Activated CD8-positive, alpha-beta T cell treated with anti-CD3 and anti-CD28 coated beads, Interleukin-2, amount 10 ng/mL, durations not matched to agents 7 days and 5 days (primary cell): ENCODE results near the gene CDK8. TPM values are rescaled to one million over a fixed set of nuclear protein-coding genes. Genes with fewer than 3 reads are reported as not detected.

Experiments used
- ATAC-seq: fragments of 150-1000 bp; cut with Tn5 transposase; one replicate; pipeline ENCODE4 v1.10.0; 2021; ENCODE audit warnings: moderate library complexity
- CTCF ChIA-PET: fragments of 350-600 bp; sonication (Branson Sonifier 250); formaldehyde crosslinking; loops from one replicate; lab custom pipeline; 2021; ENCODE audit warnings: antibody characterized with exemption; lab: Charles Lee
- POLR2A ChIA-PET: fragments of 350-600 bp; sonication (Branson Sonifier 250); formaldehyde crosslinking; loops from one replicate; lab custom pipeline; 2021; ENCODE audit warnings: antibody characterized with exemption; lab: Charles Lee
- DNase-seq: peaks from one replicate; pipeline ENCODE4 v3.0.0-alpha.2; 2020
- H3K27ac Mint-ChIP-seq: one replicate; pipeline ENCODE4 v1.8.0; 2021; ENCODE audit warnings: mild to moderate bottlenecking, mixed read lengths
- H3K27me3 Mint-ChIP-seq: one replicate; pipeline ENCODE4 v1.8.0; 2021; ENCODE audit warnings: low read depth, mixed read lengths
- H3K36me3 Mint-ChIP-seq: one replicate; pipeline ENCODE4 v1.8.0; 2021; ENCODE audit warnings: low read depth, mixed read lengths
- H3K4me1 Mint-ChIP-seq: one replicate; pipeline ENCODE4 v1.8.0; 2021; ENCODE audit warnings: low read depth, mixed read lengths
- H3K4me3 Mint-ChIP-seq: one replicate; pipeline ENCODE4 v1.8.0; 2021; ENCODE audit warnings: mild to moderate bottlenecking, mixed read lengths
- H3K9me3 Mint-ChIP-seq: one replicate; pipeline ENCODE4 v1.8.0; 2022; ENCODE audit warnings: mixed read lengths; ENCODE audit not compliant: insufficient read depth
- total RNA-seq, 2 experiments: library from RNA; stranded (reverse); gene quantifications; one replicate each; pipeline ENCODE4 v1.2.3, GENCODE V29; 2021

The CDK8 gene
- total RNA-seq, result 10 to 100 TPM; 14.7 to 15.7 TPM

DNA sequence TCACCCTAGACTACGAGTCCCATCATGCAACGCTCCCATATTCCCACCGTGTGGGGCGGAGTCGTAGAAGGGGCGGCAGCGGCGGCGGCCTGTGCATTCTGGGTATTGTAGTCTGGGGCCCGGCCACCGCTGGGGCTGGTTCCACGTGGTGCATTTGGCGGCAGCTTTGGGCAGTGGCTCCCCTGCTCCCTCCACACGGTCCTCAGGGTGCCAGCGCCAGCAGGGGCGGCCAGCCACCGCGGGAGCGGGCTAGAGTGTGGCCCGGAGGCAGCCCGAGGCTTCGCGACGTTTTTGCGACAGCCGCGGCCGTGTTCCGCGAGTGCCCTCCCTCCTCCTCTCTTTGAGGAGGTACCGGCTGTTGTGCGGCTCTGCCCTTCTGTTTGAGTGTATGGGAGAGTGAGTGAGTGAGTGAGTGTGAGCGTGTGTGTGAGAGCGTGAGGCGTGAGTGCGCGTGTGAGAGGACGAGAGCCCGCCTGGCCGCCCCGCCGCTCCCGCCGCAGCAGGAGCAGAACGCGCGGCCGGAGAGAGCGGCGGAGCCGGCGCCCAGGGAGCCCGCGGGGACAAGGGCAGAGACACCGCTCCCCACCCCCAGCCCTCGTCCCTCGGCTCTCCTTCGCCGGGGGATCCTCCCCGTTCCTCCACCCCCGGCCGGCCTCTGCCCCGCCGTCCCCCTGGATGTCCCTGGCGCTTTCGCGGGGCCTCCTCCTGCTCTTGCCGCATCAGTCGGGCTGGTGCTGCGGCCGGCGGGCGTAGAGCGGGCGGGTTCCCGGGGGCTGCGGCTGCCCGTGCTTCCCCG lies at the start of gene CDK8:
CDK8 (plus strand) TSS at position 343 of the 796 bp plus-strand sequence. CDS start 513 bp downstream, outside the sequence.
- CTCF ChIA-PET, result interaction anchor here (1.1 to 1.4 kb wide), 2 partner anchors 31 to 68 kb away, joined by 3 to 6 read pairs; partner anchors contain the start of gene RNF6

DNA sequence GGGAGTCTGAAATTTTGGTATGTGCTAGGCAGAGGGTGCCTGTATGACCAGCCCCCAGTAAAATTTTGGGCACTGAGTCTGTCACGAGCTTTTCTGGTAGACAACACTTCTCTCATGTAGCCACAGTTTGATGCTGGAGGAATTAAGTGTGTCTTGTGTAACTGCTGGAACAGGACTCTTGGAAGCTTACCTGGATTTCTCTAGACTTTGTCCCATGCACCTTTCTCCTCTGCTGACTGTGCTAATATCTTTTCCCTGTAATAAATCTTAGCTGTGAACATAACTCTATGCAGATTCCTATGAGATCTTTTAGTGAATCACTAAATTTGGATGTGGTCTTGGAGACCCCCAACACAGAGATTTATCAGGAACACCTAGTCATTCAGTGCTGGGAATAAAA lies 45.6 kb upstream of the CDK8 start:
- Mint-ChIP-seq H3K4me1 (no peaks in the 10 kb centered on the region), H3K36me3 (peaks cover 38% of the 10 kb centered on the region)
- ATAC-seq, result no peak

More for the DNA sequence above, at the start of gene CDK8:
- Mint-ChIP-seq H3K27me3 (no peaks in the 10 kb centered on the region), H3K36me3 (peaks cover 3% of the 10 kb centered on the region), H3K9me3 (no peaks in the 10 kb centered on the region), H3K4me3 (peak within 1 kb of the TSS; percentile 81), H3K27ac (peak within 1 kb of the TSS; percentile 84), H3K4me1 (peaks cover 26% of the 10 kb centered on the region)
- POLR2A ChIA-PET, result interaction anchor here (0.7 to 4.0 kb wide), 2 partner anchors 32 to 64 kb away, joined by 3 to 14 read pairs; partner anchors contain the start of gene RNF6
- peak; percentile 89 for ATAC-seq
- peak; percentile 90 for DNase-seq

DNA sequence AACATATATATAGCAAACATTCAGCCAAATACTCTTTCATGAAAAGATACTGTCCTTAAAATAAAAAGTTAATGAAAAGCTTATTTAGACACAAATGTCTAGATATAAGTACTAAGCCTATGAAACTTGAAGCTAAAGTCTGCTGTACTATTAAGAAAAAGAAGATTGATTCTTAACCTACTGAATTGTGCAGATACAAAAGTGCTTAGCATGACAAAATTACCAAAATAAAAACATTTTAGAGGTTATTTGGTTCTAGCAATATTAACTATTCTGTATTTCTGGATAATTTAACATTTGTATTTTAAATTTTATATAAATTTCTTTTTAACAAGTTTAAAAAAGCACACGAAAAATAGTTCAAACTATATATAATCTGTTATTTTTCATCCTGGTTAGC lies 40.6 kb upstream of the CDK8 start:
- Mint-ChIP-seq H3K36me3 (peaks cover 59% of the 10 kb centered on the region), H3K27me3 (no peaks in the 10 kb centered on the region), H3K4me3 (no peak overlapping the region), H3K27ac (no peak overlapping the region), H3K4me1 (peaks cover 2% of the 10 kb centered on the region), H3K9me3 (no peaks in the 10 kb centered on the region)
- CTCF ChIA-PET, result interaction anchor here (1.1 kb wide), 1 partner anchor 28 kb away, joined by 3 read pairs; no protein-coding TSS in a partner anchor
- ATAC-seq (no peak), DNase-seq (no peak)
- POLR2A ChIA-PET, result interaction anchor here (0.6 kb wide), 1 partner anchor 188 kb away, joined by 3 read pairs; no protein-coding TSS in a partner anchor

More for the DNA sequence above, 45.6 kb upstream of the CDK8 start:
- no peaks in the 10 kb centered on the region for H3K27me3 Mint-ChIP-seq
- no peak for DNase-seq
- H3K27ac Mint-ChIP-seq, result no peak overlapping the region
- ChIA-PET CTCF (no interaction called here), POLR2A (no interaction called here)
- H3K4me3 Mint-ChIP-seq, result no peak overlapping the region
- H3K9me3 Mint-ChIP-seq, result no peaks in the 10 kb centered on the region

- POLR2A ChIA-PET, result no interaction called here
- no peak for ATAC-seq
- Mint-ChIP-seq H3K4me3 (no peak overlapping the region), H3K27ac (no peak overlapping the region), H3K36me3 (peaks cover 55% of the 10 kb centered on the region), H3K9me3 (no peaks in the 10 kb centered on the region), H3K27me3 (no peaks in the 10 kb centered on the region), H3K4me1 (peaks cover 3% of the 10 kb centered on the region)
- no peak for DNase-seq
- CTCF ChIA-PET, result interaction anchor here (1.1 kb wide), 1 partner anchor 29 kb away, joined by 3 read pairs; no protein-coding TSS in a partner anchor
These were observed 39.9 kb upstream of the CDK8 start for GRCh38 chr13:26213982-26214381.

- no peak for DNase-seq
- ATAC-seq, result no peak
- peaks cover 19% of the 10 kb centered on the region for H3K4me1 Mint-ChIP-seq
- POLR2A ChIA-PET, result no interaction called here
- H3K27ac Mint-ChIP-seq, result no peak overlapping the region
- H3K36me3 Mint-ChIP-seq, result peaks cover 54% of the 10 kb centered on the region
- no peaks in the 10 kb centered on the region for H3K27me3 Mint-ChIP-seq
- CTCF ChIA-PET, result interaction anchor here (1.5 to 8.8 kb wide), 2 partner anchors 30 to 482 kb away, joined by 5 to 59 read pairs; no protein-coding TSS in a partner anchor
- H3K9me3 Mint-ChIP-seq, result no peaks in the 10 kb centered on the region
- no peak overlapping the region for H3K4me3 Mint-ChIP-seq
These were observed 37.9 kb upstream of the CDK8 start for GRCh38 chr13:26216042-26216441.

DNA sequence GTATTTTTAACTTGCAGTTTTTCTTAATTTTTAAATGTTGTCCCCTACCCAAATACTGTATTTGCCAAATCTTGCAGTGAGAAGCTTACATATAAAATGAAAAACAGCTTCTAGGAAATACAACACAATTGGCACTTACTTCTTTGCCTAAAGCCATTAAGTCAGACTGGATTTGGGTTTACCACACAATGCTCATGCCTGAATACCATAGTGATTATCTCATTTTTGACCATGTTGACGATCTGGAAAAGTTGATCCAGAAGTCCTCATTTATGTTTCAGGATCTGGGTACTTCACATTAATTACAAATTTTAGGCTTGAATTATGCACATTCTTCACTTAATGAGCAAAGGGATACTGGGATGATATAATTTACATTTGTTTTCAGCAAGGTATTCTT lies 34.2 kb upstream of the CDK8 start:
- H3K4me1 Mint-ChIP-seq, result peaks cover 36% of the 10 kb centered on the region
- ATAC-seq (no peak), DNase-seq (no peak)
- H3K9me3 Mint-ChIP-seq, result no peaks in the 10 kb centered on the region
- no peak overlapping the region for H3K4me3 Mint-ChIP-seq
- no peak overlapping the region for H3K27ac Mint-ChIP-seq
- peaks cover 39% of the 10 kb centered on the region for H3K36me3 Mint-ChIP-seq
- ChIA-PET POLR2A (no interaction called here), CTCF (interaction anchor here (8.8 kb wide), 1 partner anchor 34 kb away, joined by 59 read pairs; no protein-coding TSS in a partner anchor)
- no peaks in the 10 kb centered on the region for H3K27me3 Mint-ChIP-seq

DNA sequence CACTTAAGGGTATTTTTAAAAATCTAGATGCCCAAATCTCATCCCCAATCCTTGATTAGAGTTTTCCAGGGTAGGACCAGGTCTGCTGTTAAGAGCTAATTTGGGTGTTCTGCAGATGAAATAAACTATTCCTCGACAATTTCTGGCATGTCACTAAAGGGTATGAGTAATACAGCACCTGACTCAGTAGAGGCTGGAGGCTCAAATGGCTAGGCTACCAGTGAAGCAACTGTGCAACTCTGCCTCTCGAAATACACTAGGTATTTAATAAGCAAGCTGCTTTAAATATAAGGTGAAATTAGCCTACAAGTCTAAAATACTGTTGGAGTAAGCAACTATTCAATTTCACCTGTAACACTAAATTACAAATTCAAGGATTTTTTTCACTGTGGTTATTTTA lies 33.4 kb upstream of the CDK8 start:
- no peak overlapping the region for H3K27ac Mint-ChIP-seq
- H3K4me1 Mint-ChIP-seq, result peaks cover 36% of the 10 kb centered on the region
- peaks cover 32% of the 10 kb centered on the region for H3K36me3 Mint-ChIP-seq
- H3K27me3 Mint-ChIP-seq, result peaks cover 3% of the 10 kb centered on the region
- H3K4me3 Mint-ChIP-seq, result peak overlapping the region; percentile 97
- ChIA-PET CTCF (interaction anchor here (1.2 to 8.8 kb wide), 2 partner anchors 35 to 276 kb away, joined by 4 to 59 read pairs; no protein-coding TSS in a partner anchor), POLR2A (no interaction called here)
- H3K9me3 Mint-ChIP-seq, result no peaks in the 10 kb centered on the region
- DNase-seq, result no peak
- ATAC-seq, result no peak

- POLR2A ChIA-PET, result interaction anchor here (2.0 kb wide), 1 partner anchor 35 kb away, joined by 19 read pairs; no protein-coding TSS in a partner anchor
- CTCF ChIA-PET, result interaction anchor here (8.8 kb wide), 1 partner anchor 35 kb away, joined by 59 read pairs; no protein-coding TSS in a partner anchor
- peak overlapping the region; percentile 100 for H3K27ac Mint-ChIP-seq
- H3K4me3 Mint-ChIP-seq, result peak overlapping the region; percentile 97
- ATAC-seq, result peak; percentile 22
- H3K36me3 Mint-ChIP-seq, result peaks cover 30% of the 10 kb centered on the region
- peaks cover 36% of the 10 kb centered on the region for H3K4me1 Mint-ChIP-seq
- no peak for DNase-seq
- H3K9me3 Mint-ChIP-seq, result no peaks in the 10 kb centered on the region
- H3K27me3 Mint-ChIP-seq, result peaks cover 8% of the 10 kb centered on the region
These were observed 32.6 kb upstream of the CDK8 start for GRCh38 chr13:26221399-26221720.

DNA sequence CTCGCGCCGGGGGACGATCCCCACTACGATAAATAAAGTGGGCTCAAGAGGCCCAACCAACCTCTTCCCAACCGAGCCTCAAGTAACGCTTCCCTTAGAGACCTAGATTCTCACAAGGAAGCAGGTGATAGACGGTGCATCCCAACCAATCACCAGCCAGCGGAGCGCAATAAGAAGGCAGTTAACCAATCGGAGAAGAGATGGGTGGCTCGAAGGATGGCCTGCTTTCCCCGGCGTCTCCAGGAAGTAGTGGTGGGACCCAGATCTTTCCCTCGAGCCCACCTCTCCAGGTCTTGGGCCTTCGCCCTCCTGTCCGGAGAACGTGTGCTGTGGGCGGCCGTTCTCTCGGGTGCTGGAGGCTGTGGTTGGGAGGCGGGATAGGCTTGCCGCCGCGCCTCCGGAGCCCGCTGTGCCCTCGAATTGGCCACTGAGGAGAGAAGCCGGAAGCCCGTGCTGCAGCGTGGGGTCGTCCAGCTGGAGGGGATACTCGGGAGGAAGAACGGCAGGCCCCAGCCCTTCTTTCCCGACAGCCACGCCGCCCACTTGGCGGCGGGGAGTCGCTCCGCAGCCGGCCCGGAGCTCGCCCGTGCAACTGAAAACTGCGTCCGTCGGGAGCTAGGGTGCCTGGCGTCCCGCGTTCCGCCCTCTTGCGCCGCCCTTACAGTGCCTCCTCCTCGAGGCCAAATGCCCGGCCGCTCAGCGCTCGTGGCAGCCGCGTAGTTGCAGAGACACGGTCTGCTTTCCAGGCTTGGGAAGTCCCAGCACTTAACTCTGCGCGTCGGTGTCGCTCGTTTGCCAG lies 32.0 kb upstream of the CDK8 start, which contains the start of gene RNF6:
RNF6 (minus strand) TSS at position 594 of the 799 bp plus-strand sequence. CDS start 2,665 bp downstream, outside the sequence.
- Mint-ChIP-seq H3K4me1 (peaks cover 36% of the 10 kb centered on the region), H3K4me3 (peak within 1 kb of the TSS; percentile 97), H3K27ac (peak within 1 kb of the TSS; percentile 100), H3K36me3 (peaks cover 29% of the 10 kb centered on the region), H3K9me3 (no peaks in the 10 kb centered on the region), H3K27me3 (peaks cover 8% of the 10 kb centered on the region)
- peak; percentile 98 for ATAC-seq
- CTCF ChIA-PET, result interaction anchor here (0.9 to 8.8 kb wide), 5 partner anchors 31 to 476 kb away, joined by 3 to 59 read pairs (median 3); no protein-coding TSS in a partner anchor
- peak; percentile 93 for DNase-seq
- POLR2A ChIA-PET, result interaction anchor here (0.7 to 2.0 kb wide), 7 partner anchors 11 to 37 kb away, joined by 3 to 19 read pairs (median 6); partner anchors contain the start of gene CDK8

- no peaks in the 10 kb centered on the region for H3K9me3 Mint-ChIP-seq
- ChIA-PET POLR2A (interaction anchor here (0.5 to 2.0 kb wide), 8 partner anchors 10 to 250 kb away, joined by 3 to 19 read pairs (median 6); partner anchors contain the start of gene CDK8), CTCF (interaction anchor here (0.9 to 8.8 kb wide), 5 partner anchors 31 to 476 kb away, joined by 3 to 59 read pairs (median 3); no protein-coding TSS in a partner anchor)
- no peak for DNase-seq
- H3K4me1 Mint-ChIP-seq, result peaks cover 36% of the 10 kb centered on the region
- peak overlapping the region; percentile 97 for H3K4me3 Mint-ChIP-seq
- H3K36me3 Mint-ChIP-seq, result peaks cover 23% of the 10 kb centered on the region
- H3K27me3 Mint-ChIP-seq, result peaks cover 8% of the 10 kb centered on the region
- H3K27ac Mint-ChIP-seq, result peak overlapping the region; percentile 100
- peak; percentile 53 for ATAC-seq
These were observed 31.3 kb upstream of the CDK8 start for GRCh38 chr13:26222520-26223046.
